Mesendoderm (in vitro differentiated cells): ENCODE measurements around the gene ACOT7.

Source experiments
- DNase-seq: peaks from one replicate; pipeline ENCODE4 v3.0.0; 2013
- H2AK5ac ChIP-seq: 2 replicates; pipeline ENCODE4 v1.6.1; 2013; ENCODE audit warnings: low read length, inconsistent platforms
- H2BK120ac ChIP-seq: 2 replicates; pipeline ENCODE4 v1.6.1; 2013; ENCODE audit warnings: low read depth, mild to moderate bottlenecking, low read length, moderate library complexity, mixed read lengths
- H2BK15ac ChIP-seq: replicated peaks from 2 replicates; pipeline ENCODE4 v1.6.1; 2013; ENCODE audit warnings: low read depth, mild to moderate bottlenecking, moderate library complexity
- H2BK5ac ChIP-seq: 2 replicates; pipeline ENCODE4 v1.6.1; 2013; ENCODE audit warnings: low read length, inconsistent platforms
- H3K18ac ChIP-seq: 2 replicates; pipeline ENCODE4 v1.6.1; 2013; ENCODE audit warnings: mild to moderate bottlenecking, low read length, mixed read lengths
- H3K23ac ChIP-seq: one replicate; pipeline ENCODE4 v1.6.1; 2013; ENCODE audit warnings: low read length
- H3K27ac ChIP-seq: 2 replicates; pipeline ENCODE4 v1.5.1; 2013; ENCODE audit warnings: low read depth, mild to moderate bottlenecking, inconsistent platforms, low read length, moderate library complexity
- H3K27me3 ChIP-seq: 2 replicates; pipeline ENCODE4 v1.6.1; 2013; ENCODE audit warnings: low read length, control low read depth, mild to moderate bottlenecking, inconsistent platforms; ENCODE audit not compliant: insufficient read depth, poor library complexity
- H3K36me3 ChIP-seq: 2 replicates; pipeline ENCODE4 v1.6.1; 2013; ENCODE audit warnings: low read length, inconsistent platforms; ENCODE audit not compliant: control insufficient read depth, insufficient read depth
- H3K4ac ChIP-seq: one replicate; pipeline ENCODE4 v1.6.1; 2013; ENCODE audit warnings: low read depth, mild to moderate bottlenecking, low read length, moderate library complexity
- H3K4me1 ChIP-seq: 2 replicates; pipeline ENCODE4 v1.6.1; 2013; ENCODE audit warnings: low read depth, low read length, inconsistent platforms; ENCODE audit not compliant: control insufficient read depth
- H3K4me2 ChIP-seq: 2 replicates; pipeline ENCODE4 v1.6.1; 2013; ENCODE audit warnings: low read length
- H3K4me3 ChIP-seq: 2 replicates; pipeline ENCODE4 v1.5.1; 2013; ENCODE audit warnings: mild to moderate bottlenecking, low read length
- H3K56ac ChIP-seq: one replicate; pipeline ENCODE4 v1.6.1; 2013; ENCODE audit warnings: low read length
- H3K79me1 ChIP-seq: 2 replicates; pipeline ENCODE4 v1.6.1; 2013; ENCODE audit warnings: low read length, inconsistent platforms
- H3K79me2 ChIP-seq: 2 replicates; pipeline ENCODE4 v1.6.1; 2013; ENCODE audit warnings: mild to moderate bottlenecking, low read length; ENCODE audit not compliant: control insufficient read depth, insufficient read depth
- H3K9ac ChIP-seq: 2 replicates; pipeline ENCODE4 v1.6.1; 2013; ENCODE audit warnings: low read length, inconsistent platforms
- H4K5ac ChIP-seq: one replicate; pipeline ENCODE4 v1.6.1; 2013; ENCODE audit warnings: low read length
- H4K8ac ChIP-seq: one replicate; pipeline ENCODE4 v1.6.1; 2013; ENCODE audit warnings: low read depth, mild to moderate bottlenecking, control low read depth, low read length, moderate library complexity
- WGBS: extraction: QIAGEN DNeasy Blood & Tissue Kit; methylation state at CpG from one replicate; pipeline ENCODE4 v1.1.7; 2013; ENCODE audit warnings: low lambda C conversion rate, missing lambda C conversion rate; ENCODE audit not compliant: insufficient coverage; ENCODE audit errors: extremely low coverage; 5-methylcytosine and 5-hydroxymethylcytosine counted together

Gene ACOT7

DNA sequence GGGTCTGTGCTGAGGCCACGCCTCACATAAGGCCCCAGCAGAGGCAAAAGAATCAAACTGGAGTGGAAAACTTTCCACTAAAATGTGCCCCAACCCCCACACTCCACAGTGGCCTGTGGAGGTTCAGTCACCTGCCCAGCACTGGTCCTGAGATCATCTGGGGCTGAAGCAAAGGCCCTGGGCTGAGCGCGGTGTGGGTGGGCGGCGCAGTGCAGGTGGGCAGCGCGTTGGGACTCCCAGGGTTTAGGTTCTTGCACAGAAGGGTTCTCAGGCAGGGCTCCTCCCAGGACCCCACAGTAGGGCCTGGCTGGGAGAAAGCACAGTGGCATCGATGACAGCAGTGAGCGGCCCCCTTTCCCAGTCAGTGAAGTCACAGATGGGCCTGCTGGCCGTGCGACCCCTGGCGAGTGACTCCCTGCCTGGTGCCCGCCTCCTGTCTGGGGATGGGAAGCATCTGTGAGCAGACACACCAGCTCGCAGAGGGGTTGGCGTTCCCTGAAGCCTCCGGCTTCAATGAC lies 118.9 kb downstream of the ACOT7 start:
- H3K79me2 ChIP-seq = no peaks in the 10 kb centered on the region
- H2AK5ac ChIP-seq = no peak overlapping the region
- no peaks in the 10 kb centered on the region for H3K79me1 ChIP-seq
- no peaks in the 10 kb centered on the region for H3K27me3 ChIP-seq
- H3K56ac ChIP-seq = no peak overlapping the region
- WGBS = no CpG with 5 or more reads among the region's 16 CpGs
- H3K4me3 ChIP-seq = no peak overlapping the region
- no peak overlapping the region for H4K8ac ChIP-seq
- no peak overlapping the region for H4K5ac ChIP-seq
- no peak overlapping the region for H3K4me2 ChIP-seq
- no peak overlapping the region for H2BK120ac ChIP-seq
- H2BK5ac ChIP-seq = no peak overlapping the region
- H3K18ac ChIP-seq = no peak overlapping the region
- no peak overlapping the region for H2BK15ac ChIP-seq
- H3K23ac ChIP-seq = no peak overlapping the region
- H3K4ac ChIP-seq = no peak overlapping the region
- no peak for DNase-seq
- no peak overlapping the region for H3K9ac ChIP-seq
- peaks cover 2% of the 10 kb centered on the region for H3K36me3 ChIP-seq
- H3K27ac ChIP-seq = no peak overlapping the region
- peaks cover 2% of the 10 kb centered on the region for H3K4me1 ChIP-seq

DNA sequence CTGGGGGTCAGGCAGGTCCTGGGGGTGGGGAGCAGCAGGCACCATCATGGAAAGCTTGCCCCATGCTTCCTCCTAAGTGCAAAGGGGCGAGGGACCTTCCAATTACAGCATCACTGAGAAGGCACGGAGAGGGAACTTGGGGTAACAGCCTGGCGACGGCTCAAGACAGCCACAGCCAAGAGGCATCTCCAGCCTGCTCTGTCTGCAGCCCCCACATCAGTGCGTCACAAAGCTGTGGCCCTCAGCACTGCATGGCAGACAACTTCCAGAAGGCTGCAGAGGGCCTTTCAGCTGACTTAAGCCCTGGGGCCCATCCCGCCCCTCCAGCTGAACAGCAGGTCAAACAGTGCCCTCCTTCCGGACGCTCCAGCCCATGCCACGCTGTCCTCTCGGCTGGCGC lies 119.5 kb downstream of the ACOT7 start:
- peak overlapping the region; percentile 15 for H3K56ac ChIP-seq
- no peak overlapping the region for H3K4me3 ChIP-seq
- H2BK15ac ChIP-seq = no peak overlapping the region
- no peaks in the 10 kb centered on the region for H3K79me2 ChIP-seq
- no peak overlapping the region for H3K27ac ChIP-seq
- no peak overlapping the region for H3K9ac ChIP-seq
- no peak overlapping the region for H3K4ac ChIP-seq
- no peak for DNase-seq
- no peaks in the 10 kb centered on the region for H3K79me1 ChIP-seq
- no peak overlapping the region for H4K5ac ChIP-seq
- H2BK5ac ChIP-seq = no peak overlapping the region
- no CpG with 5 or more reads among the region's 11 CpGs for WGBS
- H2BK120ac ChIP-seq = no peak overlapping the region
- H3K23ac ChIP-seq = no peak overlapping the region
- no peaks in the 10 kb centered on the region for H3K27me3 ChIP-seq
- no peak overlapping the region for H3K4me2 ChIP-seq
- no peak overlapping the region for H2AK5ac ChIP-seq
- H3K4me1 ChIP-seq = peaks cover 2% of the 10 kb centered on the region
- no peak overlapping the region for H3K18ac ChIP-seq
- peaks cover 2% of the 10 kb centered on the region for H3K36me3 ChIP-seq
- no peak overlapping the region for H4K8ac ChIP-seq

DNA sequence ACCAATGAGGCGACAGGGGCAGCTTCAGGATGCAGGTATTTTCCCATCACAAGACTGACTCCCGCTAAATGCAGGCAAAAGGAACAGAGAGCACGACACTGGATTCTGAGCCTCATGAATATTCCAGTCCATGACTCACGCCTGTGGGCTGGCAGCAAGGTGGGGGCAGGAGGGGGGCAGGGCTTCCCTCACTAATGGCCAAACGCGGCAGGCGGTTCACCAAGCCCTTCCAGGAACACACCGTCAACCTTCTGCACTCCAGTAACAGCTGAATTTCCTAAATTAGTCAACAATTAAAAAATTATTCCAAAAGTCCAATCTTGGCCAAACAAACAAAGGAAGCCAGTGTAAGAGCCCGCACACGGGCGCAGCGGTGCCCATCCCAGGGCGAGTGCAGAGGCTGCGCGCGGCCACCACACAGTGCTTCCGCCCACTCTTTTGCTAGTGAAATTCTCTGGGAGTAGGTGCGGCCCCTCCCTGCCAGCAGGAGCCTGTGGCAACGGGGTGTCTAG lies 120.1 kb downstream of the ACOT7 start:
- WGBS = no CpG with 5 or more reads among the region's 19 CpGs
- Histone ChIP-seq H2AK5ac (no peak overlapping the region), H3K23ac (no peak overlapping the region), H3K79me1 (no peaks in the 10 kb centered on the region), H3K79me2 (no peaks in the 10 kb centered on the region), H3K27me3 (no peaks in the 10 kb centered on the region), H2BK120ac (no peak overlapping the region), H3K18ac (no peak overlapping the region), H2BK15ac (no peak overlapping the region), H4K5ac (no peak overlapping the region), H3K36me3 (peaks cover 2% of the 10 kb centered on the region), H3K4me3 (no peak overlapping the region), H3K27ac (no peak overlapping the region), H3K4me1 (peaks cover 2% of the 10 kb centered on the region), H3K4me2 (no peak overlapping the region), H3K4ac (no peak overlapping the region), H2BK5ac (no peak overlapping the region), H3K56ac (no peak overlapping the region), H3K9ac (no peak overlapping the region), H4K8ac (no peak overlapping the region)
- peak; percentile 88 for DNase-seq

DNA sequence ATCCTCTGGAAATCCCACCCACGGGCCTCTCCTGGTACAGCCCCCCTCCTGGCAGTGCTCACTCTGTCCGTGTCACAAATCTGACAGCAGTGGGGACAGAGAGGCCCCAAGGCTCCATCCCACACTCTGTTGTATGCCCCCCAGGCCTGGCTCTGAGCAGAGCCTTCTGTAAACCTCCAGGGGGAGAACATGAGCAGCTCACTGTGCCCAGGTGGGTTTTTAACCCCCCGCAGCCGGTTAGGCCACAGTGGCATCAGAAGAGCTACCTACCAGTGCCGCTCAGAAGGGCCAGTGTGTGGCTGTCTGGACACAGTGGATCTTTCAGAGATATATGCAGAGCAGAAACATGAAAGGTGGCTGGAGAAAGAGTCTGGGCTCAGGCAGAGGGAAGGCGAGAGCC lies 120.7 kb downstream of the ACOT7 start:
- no peaks in the 10 kb centered on the region for H3K79me1 ChIP-seq
- H3K4me3 ChIP-seq = no peak overlapping the region
- H2BK120ac ChIP-seq = no peak overlapping the region
- H3K23ac ChIP-seq = no peak overlapping the region
- no peak overlapping the region for H4K5ac ChIP-seq
- H2BK5ac ChIP-seq = no peak overlapping the region
- H3K4me2 ChIP-seq = no peak overlapping the region
- peaks cover 2% of the 10 kb centered on the region for H3K36me3 ChIP-seq
- H3K56ac ChIP-seq = no peak overlapping the region
- WGBS = no CpG with 5 or more reads among the region's 6 CpGs
- H3K18ac ChIP-seq = no peak overlapping the region
- H3K79me2 ChIP-seq = no peaks in the 10 kb centered on the region
- no peak overlapping the region for H2AK5ac ChIP-seq
- peaks cover 2% of the 10 kb centered on the region for H3K4me1 ChIP-seq
- H3K27me3 ChIP-seq = no peaks in the 10 kb centered on the region
- H4K8ac ChIP-seq = no peak overlapping the region
- peak; percentile 45 for DNase-seq
- H3K4ac ChIP-seq = no peak overlapping the region
- no peak overlapping the region for H3K27ac ChIP-seq
- H2BK15ac ChIP-seq = no peak overlapping the region
- H3K9ac ChIP-seq = no peak overlapping the region

DNA sequence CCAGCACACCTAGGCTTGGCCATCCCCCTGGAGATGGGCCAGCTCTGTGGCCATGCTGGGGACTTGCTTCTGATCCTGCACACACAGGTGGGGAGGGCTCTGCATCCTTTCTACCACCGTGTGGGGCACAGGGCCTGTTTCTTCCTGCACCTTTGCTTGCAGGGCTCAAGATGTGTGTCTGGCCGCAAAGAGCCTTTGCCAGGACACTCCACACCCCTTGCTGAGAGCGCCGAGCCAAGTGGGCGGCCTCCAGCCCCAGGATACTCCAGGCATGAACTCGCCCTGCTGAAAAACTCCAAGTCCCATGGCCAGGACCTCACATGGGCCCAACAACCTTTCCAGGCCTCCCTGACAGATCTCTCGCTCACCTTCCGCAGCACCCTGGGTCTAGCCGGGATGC lies 121.1 kb downstream of the ACOT7 start:
- Histone ChIP-seq H3K56ac (no peak overlapping the region), H4K5ac (no peak overlapping the region), H4K8ac (no peak overlapping the region), H3K9ac (no peak overlapping the region), H3K4ac (no peak overlapping the region), H3K79me1 (no peaks in the 10 kb centered on the region), H3K4me2 (no peak overlapping the region), H3K79me2 (no peaks in the 10 kb centered on the region), H2BK5ac (no peak overlapping the region), H2AK5ac (no peak overlapping the region), H2BK120ac (no peak overlapping the region), H2BK15ac (no peak overlapping the region), H3K23ac (no peak overlapping the region), H3K4me1 (peaks cover 2% of the 10 kb centered on the region), H3K27ac (no peak overlapping the region), H3K36me3 (peaks cover 2% of the 10 kb centered on the region), H3K18ac (no peak overlapping the region), H3K4me3 (no peak overlapping the region), H3K27me3 (no peaks in the 10 kb centered on the region)
- no peak for DNase-seq
- no CpG with 5 or more reads among the region's 9 CpGs for WGBS

DNA sequence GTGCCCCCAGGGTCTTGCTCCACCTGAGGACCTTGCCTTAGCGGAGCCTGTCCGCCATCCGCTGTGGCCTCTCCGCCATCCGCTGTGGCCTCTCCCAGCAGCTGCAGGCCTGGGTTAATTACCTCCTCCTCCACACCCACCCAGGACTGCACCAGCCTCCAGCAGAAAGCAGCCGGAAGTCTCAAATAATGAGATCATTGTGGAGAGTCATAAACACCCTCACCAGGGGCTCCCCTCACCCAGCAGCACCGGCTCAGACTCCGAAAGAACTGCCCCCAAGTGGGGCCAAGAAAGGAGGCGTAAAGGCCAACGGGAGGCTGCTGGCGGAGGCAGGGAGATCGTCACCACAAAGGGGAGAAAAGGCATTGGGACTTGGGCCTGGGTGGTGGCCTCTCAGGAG lies 122.0 kb downstream of the ACOT7 start:
- Histone ChIP-seq H3K27me3 (no peaks in the 10 kb centered on the region), H3K23ac (no peak overlapping the region), H3K18ac (no peak overlapping the region), H3K4ac (no peak overlapping the region), H3K4me1 (peaks cover 2% of the 10 kb centered on the region), H3K4me2 (no peak overlapping the region), H2BK5ac (no peak overlapping the region), H3K4me3 (no peak overlapping the region), H3K27ac (no peak overlapping the region), H3K36me3 (peaks cover 2% of the 10 kb centered on the region), H3K56ac (no peak overlapping the region), H2BK120ac (no peak overlapping the region), H3K9ac (no peak overlapping the region), H3K79me1 (no peaks in the 10 kb centered on the region), H4K5ac (no peak overlapping the region), H4K8ac (no peak overlapping the region), H2BK15ac (no peak overlapping the region), H2AK5ac (no peak overlapping the region), H3K79me2 (no peaks in the 10 kb centered on the region)
- DNase-seq = no peak
- no CpG with 5 or more reads among the region's 12 CpGs for WGBS
